Endothelial cell of umbilical vein (primary cell): Measurements from ENCODE around the gene AP5B1.

Source experiments
- CTCF ChIP-seq, 2 donors: IDR thresholded peaks; 1 replicate in 1 of 2; 2 replicates in 1 of 2; pipeline ENCODE4 v1.5.1; 2011; ENCODE audit warnings: low read length in 2 of 2, mild to moderate bottlenecking in 2 of 2, moderate library complexity in 2 of 2, control low read depth in 1 of 2, inconsistent platforms in 1 of 2, low read depth in 1 of 2; ENCODE audit not compliant: insufficient read depth in 1 of 2; ENCODE audit errors: extremely low read depth in 1 of 2
- MAX ChIP-seq: IDR thresholded peaks from 2 replicates; pipeline ENCODE4 v1.6.1; 2011; ENCODE audit not compliant: insufficient read depth, insufficient read length
- MYC ChIP-seq: IDR thresholded peaks from one replicate; pipeline ENCODE4 v1.6.1; 2011; ENCODE audit warnings: mild to moderate bottlenecking, low read depth, low read length
- POLR2A ChIP-seq: IDR thresholded peaks from 2 replicates; pipeline ENCODE4 v1.6.1; 2012; ENCODE audit warnings: low read depth, mild to moderate bottlenecking, control low read depth, low read length
- POLR2AphosphoS5 ChIP-seq: IDR thresholded peaks from 2 replicates; pipeline ENCODE4 v1.6.1; 2012; ENCODE audit warnings: low read depth, mild to moderate bottlenecking, control low read depth, low read length, moderate library complexity; ENCODE audit not compliant: insufficient read depth

- TF ChIP-seq CTCF (IDR thresholded peaks at IDR 0.05; ENCODE audit: extremely low read depth in 1 of 2, insufficient read depth in 1 of 2, low read depth in 1 of 2, low read length in 2 of 2) (no peak), MAX (no peak), MYC (no peak), POLR2A (no peak), POLR2AphosphoS5 (no peak)
Observed at GRCh38 chr11:65829459-65829858, 48.7 kb upstream of the AP5B1 start.
